NCI-H1436 (cell line): ENCODE results near the gene LIPE.
"Not testable (repeated sequence)": the region's sequence is repeated elsewhere in the genome, so short reads cannot be mapped to it uniquely, and the experiment has no call there.

Source experiments
- DNase-seq: peaks from one replicate; lab custom pipeline; 2025; lab: John Stamatoyannopoulos, UW

Gene LIPE

DNA sequence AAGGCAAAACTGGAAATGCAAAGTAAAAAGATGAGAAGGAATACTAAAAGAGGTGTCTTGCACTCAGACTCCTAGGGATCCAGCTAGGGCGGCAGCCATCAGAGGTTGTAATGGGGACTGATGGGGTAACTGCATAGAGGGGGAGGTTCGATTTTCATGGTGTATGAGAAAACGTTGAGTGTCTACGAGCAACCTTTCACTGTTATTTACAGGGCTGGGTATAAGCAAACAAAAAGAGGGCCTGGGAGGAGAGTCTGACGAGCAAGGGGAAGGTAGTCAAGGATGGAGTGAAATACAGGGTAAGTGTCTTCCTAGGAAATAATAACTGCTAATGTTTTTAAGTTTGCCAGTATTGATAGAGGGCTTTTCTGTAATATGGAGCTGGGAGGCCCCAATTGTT, 21.1 kb upstream of the LIPE start:
- DNase-seq = not testable (repeated sequence)

DNA sequence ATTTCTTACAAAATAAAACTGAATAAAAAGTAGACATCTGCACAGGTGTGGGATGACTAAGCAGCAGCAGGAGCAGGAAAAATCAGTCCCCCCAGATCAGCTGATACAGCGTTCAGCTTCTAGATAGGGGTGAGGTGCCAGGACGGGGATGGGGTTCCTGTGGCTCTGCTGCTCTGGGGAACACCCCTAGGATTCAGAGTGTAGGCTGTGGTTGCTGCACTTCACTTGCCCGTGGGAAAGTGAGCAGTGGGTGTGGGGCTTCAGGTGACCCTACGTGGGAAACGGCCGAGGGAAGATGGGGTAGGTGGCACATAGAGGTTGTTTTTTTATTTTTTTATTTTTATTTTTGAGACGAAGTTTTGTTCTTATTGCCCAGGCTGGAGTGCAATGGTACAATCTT, 18.8 kb upstream of the LIPE start:
- DNase-seq = no peak

DNA sequence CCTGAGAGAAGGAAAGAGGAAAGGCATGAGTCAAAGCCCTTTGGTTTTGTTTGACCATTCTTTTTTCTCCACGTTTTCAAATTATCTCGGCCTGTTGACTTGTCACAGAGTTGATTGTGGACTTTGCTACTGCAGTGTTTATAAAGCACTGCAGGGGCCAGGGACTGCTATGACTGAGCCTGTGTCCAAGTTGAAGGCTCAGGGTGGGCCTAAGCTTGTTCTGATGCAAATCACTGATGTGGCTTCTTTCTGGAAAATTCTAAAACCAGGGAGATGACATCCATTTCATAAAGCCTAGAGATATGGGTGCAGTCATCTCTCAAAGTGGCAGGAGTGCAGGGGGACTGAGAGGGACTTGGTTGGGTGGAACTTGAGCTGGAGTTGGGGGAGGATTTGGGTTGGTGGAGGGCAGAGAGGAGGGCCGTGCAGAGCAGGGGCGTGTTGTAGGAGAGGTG, 16.8 kb upstream of the LIPE start:
- no peak for DNase-seq

- DNase-seq = no peak
Observed at GRCh38 chr19:42442833-42443232, 15.6 kb upstream of the LIPE start, which contains the start of gene CXCL17. CXCL17 (minus strand) TSS chr19:42442946; CDS start chr19:42442832, 114 bp downstream.

- DNase-seq = no peak
Observed at GRCh38 chr19:42441049-42441445, 13.9 kb upstream of the LIPE start.

GRCh38 chr19:42440357-42441048, 13.3 kb upstream of the LIPE start:
- peak; percentile 30 for DNase-seq

DNA sequence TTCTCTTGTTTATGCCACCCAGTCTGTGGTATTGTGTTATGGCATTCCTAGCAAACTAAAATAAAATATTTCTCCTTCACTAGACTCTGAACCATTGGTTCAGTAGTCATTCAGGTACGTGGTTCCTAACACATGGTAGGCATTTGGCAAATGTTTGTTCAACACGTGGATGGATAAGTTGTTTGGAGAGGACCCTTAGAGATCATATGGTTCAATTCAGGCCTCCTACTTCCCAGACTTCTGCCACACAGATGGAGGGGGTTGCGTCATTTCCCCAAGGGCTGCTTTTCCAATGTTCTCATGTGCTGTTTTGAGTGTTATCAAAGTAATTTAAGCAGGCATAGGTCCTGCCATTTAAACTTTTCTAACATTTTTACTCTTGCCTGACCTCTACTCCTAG, 8.8 kb upstream of the LIPE start:
- DNase-seq = no peak

DNA sequence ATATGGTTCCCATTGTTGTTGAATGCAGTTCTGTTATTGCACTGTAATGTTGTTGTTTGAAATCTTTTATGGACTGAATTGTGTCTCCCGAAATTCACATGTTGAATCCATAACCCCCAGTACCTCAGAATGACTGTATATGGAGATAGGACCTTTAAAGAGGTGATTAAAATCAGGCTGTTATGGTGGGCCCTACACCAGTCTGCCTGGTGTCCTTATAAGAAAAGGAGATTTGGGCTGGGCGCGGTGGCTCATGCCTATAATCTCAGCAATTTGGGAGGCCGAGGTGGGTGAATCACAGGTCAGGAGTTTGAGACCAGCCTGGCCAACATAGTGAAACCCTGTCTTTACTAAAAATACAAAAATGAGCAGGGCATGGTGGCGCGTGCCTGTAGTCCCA, 8.1 kb upstream of the LIPE start:
- no peak for DNase-seq

- no peak for DNase-seq
Observed at GRCh38 chr19:42433503-42434260, 6.5 kb upstream of the LIPE start.

- DNase-seq = no peak
Observed at GRCh38 chr19:42431486-42431885, 4.3 kb upstream of the LIPE start.

DNA sequence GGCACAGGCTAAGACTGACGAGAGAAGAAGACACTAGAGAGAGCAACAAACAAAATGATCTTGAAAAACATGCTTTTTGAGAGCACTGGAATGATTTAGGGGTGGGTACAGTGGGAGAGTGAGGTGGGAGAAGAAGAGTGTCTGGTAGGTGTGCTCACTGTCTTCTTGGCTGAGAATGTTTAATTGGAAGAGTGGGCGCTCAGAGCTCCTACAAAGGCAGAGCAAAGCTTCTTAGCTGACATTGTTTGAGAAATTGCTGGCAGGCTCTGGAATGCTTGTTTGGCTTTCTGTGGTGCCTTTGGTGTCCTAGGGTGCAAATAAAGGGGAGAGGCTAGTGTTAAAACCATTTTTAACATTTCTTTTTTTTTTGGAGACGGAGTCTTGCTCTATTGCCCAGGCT, 1.5 kb upstream of the LIPE start:
- no peak for DNase-seq

DNA sequence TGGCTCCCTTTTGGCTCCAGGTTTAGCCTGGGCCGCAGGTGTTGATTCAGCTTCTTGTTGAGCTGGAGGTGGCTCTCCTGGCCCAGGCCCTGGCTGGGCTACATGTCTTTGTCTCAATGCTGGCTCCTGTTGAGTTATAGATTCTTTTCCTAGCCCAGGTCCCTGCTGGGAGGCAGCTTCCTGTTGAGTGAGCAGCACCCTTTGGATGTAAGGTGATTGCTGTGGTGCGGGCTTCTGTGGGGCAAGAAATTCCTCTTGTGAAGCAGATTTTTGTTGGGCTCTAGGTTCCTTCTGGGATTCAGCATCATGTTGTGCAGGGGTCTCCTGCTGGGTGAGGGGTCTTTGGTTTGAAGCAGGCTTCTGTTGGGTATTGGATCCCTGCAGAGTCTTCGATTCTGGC, 545 bp downstream of the LIPE start:
- no peak for DNase-seq

- no peak for DNase-seq
Observed at GRCh38 chr19:42424712-42425131, 2.5 kb downstream of the LIPE start.

DNA sequence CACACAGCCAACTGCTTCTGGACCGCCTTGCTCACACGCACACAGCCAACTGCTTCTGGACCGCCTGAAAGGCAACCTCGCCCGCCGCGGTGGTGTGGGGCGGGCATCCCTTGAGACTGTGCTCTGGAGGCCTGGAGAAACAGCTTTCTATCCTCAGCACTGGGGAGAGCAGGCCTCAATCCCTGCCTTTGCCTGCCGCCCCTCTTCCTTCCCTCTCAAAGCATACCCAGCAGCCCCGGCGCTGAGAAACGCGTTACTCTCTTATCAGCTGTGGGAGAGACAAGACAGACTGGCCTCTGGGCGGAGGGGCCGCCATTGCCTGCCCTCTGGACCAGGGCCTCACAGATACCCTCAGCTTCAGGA, 2.9 kb downstream of the LIPE start:
- DNase-seq = no peak

- DNase-seq = peak; percentile 94
Observed at GRCh38 chr19:42423462-42424344, 3.5 kb downstream of the LIPE start.

- no peak for DNase-seq
Observed at GRCh38 chr19:42422901-42423461, 4.2 kb downstream of the LIPE start.

DNA sequence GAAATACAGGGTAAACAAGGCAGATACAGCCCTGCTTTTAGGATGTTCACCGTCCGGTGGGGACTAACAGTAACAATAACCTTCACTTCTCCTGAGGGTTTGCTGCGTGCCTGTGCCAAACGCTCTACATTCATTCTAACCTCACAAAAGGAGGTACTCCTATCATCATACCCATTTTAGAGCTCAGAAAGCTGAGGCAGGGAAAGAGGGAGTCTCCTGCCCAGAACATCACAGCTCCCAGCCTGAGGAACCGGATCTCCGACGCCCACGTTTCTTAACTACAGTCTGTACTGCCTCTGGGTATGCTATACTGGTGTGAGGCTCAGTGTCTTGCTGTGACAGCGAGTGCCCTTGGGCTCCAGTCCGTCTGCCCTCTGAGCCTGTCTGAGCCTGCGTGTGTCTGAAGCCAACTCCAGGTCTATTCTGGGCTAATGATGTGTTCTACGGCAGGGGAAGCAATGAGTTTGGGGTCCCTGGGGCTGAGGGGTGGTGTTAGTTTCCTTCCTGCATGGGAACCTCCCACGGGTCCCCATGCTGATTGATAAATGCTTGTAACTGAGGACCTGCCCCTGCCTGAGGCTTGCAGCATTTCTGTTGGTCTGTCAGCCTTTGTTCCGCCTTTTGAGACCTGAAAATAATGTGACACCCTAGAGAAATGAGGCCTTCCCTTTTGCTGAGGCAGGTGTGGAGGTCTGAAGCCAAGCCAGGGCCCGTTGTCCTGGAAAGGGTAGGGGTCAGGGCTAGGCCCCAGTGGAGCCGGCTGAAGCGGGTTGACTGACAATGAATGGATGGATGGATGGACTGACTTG, 4.9 kb downstream of the LIPE start:
- DNase-seq = no peak

DNA sequence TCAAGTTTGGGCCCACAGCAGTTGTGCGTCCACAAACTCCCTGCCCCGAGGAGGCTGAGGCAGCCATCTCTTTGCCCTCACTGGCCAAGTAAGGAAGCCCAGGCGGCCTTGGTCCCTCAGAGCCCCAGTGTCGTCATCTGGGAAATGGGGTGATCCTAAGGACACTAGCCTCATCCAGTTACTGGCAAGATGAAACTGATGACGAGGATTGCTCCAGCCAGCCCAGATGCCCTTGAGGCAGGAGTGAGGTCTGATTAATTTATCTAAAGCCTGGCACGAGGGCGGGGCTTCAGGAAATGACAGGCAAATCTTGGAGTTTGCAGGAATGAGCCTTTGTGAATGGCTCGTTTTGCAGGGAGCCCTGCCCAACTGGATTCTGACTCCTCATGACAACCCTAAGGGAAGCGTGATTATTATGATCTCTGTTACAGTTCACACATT, 5.6 kb downstream of the LIPE start:
- no peak for DNase-seq

DNA sequence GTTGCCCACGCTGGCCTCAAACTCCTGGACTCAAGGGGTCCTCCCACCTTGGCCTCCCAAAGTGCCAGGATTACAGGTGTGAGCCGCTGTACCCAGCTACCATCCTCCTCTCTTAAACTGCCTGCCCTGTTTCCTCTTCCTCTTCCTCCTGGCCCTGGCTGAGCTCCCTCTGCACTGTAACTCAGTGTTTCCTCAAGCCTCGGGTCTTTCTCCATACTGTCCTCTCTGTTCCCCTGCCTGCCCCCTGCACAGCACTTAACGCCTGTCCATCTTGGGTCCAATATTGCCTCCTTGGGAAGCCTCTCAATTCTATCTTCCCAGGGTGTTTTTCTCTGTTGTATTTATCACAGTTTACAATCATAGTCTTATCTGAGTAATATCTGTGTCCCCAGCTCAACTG, 6.1 kb downstream of the LIPE start:
- DNase-seq = no peak

DNA sequence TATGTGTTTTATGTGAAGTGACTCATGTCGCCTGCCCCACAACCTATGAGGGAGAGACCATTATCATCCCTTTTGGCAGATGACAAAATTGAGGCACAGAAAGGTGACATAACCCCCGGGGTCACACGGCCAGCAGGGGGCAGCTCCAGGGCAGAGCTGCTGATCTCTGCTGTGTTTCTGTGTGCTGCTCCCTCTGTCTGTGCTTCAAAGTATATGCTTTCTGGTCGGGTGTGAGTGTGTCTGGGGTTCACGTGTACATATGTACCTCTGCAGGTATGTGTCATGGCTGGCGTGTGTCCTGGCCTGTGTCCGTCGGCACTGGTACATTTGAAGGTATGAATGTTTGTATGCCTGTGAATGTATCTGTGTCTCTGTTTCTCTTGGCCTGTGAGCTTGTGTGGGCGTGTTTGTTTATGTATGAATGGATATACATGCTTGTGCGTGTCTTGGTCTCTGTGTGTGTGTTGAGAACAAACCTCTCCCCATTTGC, 7.1 kb downstream of the LIPE start:
- no peak for DNase-seq

- no peak for DNase-seq
Observed at GRCh38 chr19:42419309-42419708, 7.9 kb downstream of the LIPE start.
